HG02571 (cell line): Measurements from ENCODE around the gene RBP7.
"Not testable (repeated sequence)": the region's sequence is repeated elsewhere in the genome, so short reads cannot be mapped to it uniquely, and the experiment has no call there.

ENCODE experiments used
- ATAC-seq: cut with Tn5 transposase; IDR thresholded peaks from one replicate; pipeline ENCODE4 v1.9.1; 2021; ENCODE audit warnings: mild to moderate bottlenecking, moderate library complexity; ENCODE audit not compliant: unreplicated experiment

Gene RBP7

DNA sequence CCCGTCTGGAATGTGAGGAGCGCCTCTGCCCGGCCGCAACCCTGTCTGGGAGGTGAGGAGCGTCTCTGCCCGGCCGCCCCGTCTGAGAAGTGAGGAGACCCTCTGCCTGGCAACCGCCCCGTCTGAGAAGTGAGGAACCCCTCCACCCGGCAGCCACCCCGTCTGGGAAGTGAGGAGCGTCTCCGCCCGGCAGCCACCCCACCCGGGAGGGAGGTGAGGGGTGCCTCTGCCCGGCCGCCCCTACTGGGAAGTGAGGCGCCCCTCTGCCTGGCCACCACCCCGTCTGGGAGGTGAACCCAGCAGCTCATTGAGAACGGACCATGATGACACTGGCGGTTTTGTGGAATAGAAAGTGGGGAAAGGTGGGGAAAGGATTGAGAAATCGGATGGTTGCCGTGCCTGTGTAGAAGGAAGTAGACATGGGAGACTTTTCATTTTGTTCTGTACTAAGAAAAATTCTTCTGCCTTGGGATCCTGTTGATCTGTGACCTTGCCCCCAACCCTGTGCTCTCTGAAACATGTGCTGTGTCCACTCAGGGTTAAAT is 32.0 kb downstream of the RBP7 start:
- not testable (repeated sequence) for ATAC-seq

DNA sequence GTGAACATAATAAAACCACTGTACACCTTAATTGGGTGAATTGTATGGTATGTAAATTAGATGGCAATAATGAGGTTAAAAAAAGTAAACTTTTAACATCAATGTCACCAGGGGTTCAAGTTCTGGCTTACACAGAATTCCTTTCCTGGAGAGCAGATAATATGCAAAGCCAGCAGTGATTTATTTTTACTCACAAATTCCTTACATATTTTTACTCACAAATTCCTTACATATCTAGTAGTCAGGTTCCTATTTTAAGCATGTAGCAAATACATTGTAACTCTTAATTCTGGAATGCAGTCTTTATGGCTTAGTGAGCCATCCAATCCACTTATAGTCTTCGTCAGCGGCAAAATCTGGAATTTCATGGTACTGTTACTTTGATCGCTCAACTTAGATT is 34.4 kb downstream of the RBP7 start:
- no peak for ATAC-seq

GRCh38 chr1:10032590-10033358 is 35.7 kb downstream of the RBP7 start, which contains the start of gene UBE4B:
Gene UBE4B, plus strand, starts transcription at chr1:10032958. Its CDS starts 713 bp downstream, at chr1:10033671.
- peak; percentile 89 for ATAC-seq

DNA sequence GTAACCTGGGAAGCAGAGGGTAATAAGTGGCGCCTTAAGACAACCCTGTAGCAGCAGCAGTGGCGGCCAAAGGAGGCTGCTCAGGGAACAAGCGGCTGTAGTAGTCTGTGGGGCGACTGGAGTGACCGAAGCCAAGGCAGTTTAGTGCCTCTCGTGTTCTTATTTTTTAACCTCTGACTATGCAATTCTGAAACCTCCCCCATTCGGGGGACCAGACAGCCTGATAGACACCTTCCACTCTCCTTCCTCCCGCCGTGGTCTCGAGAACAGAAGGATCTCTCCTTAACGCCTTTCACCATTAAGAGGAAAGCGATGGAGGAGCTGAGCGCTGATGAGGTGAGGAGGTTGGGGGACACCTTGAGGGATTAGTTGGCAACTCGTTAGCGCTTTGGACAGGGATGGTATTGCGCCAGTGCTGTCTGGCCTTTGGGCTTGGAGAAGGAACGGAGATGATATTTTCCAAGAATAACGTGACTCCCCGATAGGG is 36.4 kb downstream of the RBP7 start:
- ATAC-seq: peak; percentile 13

GRCh38 chr1:10042746-10043145 is 45.7 kb downstream of the RBP7 start:
- no peak for ATAC-seq

- ATAC-seq: no peak
These were observed 48.7 kb downstream of the RBP7 start for GRCh38 chr1:10045480-10046355.

GRCh38 chr1:10046356-10047085 is 49.5 kb downstream of the RBP7 start:
- ATAC-seq: no peak

GRCh38 chr1:10048601-10049000 is 51.6 kb downstream of the RBP7 start:
- ATAC-seq: no peak

DNA sequence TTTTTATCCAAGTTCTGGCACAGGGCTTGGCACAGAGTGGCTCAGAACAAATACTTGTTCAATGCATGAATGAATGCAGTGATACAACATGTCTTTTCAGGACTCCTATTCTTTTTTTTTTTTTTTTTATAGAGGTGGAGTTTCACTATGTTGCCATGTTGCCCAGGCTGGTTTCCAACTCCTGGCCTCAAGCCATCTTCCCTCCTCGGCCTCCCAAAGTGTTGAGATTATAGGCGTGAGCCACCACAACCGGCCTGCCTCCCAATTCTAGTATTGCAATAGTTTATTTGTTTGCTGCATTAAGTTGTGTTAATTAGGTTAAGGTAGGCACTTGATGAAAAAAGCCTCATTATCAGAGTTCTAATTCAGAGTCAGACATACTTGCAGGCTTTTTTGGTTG is 53.6 kb downstream of the RBP7 start:
- ATAC-seq: no peak

GRCh38 chr1:10051656-10052055 is 54.6 kb downstream of the RBP7 start:
- ATAC-seq: no peak

DNA sequence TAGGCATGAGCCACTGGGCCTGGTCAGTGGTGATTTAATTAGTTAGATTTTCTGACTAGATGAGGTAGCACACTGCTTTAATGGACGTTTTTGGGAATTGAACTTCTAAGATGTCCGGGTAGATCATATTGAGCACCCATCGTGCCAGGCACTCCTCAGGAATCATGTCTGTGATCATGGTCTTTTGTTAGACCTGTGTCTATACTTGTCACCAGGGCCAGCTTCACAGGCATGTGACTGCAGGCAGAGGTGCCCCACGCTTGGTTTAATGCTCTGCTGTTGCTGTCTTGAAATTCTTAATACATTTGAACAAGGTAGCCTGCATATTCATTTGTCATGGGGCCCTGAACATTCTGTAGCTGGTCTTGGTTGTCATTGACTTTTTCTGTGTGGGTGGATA is 55.3 kb downstream of the RBP7 start:
- ATAC-seq: no peak

DNA sequence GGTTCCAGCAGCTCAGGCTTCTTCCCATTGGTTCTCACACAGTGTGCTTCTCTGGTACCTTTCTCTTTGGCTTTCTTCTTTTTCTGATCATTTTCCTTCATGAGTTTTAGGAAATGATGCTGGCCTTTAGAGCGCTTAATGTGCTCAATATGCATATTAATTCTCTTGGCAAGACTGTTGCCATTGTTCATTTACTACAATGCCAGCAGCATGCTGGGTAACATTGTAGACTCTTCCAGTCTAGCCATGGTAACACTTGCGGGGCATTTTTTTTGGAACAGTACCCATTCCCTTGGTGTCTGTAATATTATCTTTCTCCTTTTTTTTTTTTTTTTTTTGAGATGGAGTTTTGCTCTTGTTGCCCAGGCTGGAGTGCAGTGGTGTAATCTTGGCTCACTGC is 57.4 kb downstream of the RBP7 start:
- ATAC-seq: no peak

DNA sequence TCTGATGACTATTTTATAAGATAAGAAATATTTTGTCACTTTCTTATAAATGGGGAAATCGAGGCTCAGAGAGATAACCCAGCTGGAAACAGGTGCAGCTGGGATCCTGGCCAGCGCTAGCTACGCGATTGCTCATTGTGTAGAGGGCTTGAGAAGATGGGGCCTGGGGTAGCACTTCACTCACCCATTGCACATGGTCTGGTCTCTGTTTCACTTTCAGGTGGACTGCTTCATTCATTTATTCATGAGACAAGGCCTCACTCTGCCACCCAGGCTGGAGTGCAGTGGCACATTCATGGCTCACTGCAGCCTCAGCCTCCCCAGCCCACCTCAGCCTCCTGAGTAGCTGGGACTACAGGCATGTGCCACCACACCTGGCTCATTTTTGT is 59.6 kb downstream of the RBP7 start:
- ATAC-seq: no peak

DNA sequence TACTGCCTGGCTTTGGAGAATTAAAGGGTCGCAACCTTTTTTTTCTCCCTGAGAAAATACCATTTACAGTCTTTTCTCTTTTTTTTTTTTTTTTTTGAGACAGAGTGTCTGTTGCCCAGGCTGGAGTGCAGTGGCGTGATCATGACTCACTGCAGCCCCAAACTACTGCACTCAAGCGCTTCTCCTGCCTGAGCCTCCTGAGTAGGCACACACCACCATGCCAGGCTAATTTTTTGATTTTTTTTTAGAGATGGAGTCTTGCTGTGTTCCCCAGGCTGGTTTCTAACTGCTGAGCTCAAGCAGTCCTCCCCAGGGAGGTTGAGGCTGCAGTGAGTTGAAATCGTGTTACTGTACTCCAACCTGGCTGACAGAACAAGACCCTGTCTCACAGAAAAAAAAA is 60.3 kb downstream of the RBP7 start:
- ATAC-seq: no peak

DNA sequence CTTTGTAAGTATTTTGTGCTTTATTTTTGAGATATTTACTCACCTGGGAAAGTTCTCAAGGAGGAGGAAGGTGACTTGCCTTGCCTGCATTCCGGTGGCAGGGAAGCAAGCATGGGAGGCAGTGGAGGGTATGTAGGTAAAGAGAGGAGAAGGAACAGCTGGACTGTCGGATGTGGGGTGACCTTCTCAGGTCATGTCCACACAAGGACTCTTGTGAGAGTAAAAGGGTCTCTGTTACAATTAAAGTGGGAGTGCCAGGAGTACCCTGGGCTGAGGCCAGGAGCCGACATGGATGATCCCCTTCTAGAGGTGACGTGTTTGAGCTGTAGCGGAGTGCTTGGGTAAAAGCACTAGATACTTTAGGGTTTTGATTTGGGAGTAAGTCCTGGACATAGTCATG is 60.8 kb downstream of the RBP7 start:
- no peak for ATAC-seq

DNA sequence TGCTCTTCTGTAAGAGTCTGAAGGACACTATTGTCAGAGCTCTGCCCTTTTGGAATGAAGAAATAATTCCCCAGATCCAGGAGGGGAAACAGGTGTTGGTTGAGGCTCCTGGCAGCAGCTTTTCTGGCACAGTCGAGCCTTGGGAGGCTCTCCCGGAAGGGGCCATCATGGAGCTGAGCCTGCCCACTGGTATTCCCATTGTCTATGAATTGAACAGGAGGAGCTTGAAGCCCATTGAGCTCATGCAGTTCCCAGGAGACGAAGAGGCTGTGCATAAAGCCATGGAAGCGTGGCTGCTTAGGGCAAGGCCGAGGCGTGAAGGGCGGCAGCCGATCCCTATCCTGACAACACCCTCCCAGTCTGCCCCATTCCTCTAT is 62.3 kb downstream of the RBP7 start:
- ATAC-seq: no peak

DNA sequence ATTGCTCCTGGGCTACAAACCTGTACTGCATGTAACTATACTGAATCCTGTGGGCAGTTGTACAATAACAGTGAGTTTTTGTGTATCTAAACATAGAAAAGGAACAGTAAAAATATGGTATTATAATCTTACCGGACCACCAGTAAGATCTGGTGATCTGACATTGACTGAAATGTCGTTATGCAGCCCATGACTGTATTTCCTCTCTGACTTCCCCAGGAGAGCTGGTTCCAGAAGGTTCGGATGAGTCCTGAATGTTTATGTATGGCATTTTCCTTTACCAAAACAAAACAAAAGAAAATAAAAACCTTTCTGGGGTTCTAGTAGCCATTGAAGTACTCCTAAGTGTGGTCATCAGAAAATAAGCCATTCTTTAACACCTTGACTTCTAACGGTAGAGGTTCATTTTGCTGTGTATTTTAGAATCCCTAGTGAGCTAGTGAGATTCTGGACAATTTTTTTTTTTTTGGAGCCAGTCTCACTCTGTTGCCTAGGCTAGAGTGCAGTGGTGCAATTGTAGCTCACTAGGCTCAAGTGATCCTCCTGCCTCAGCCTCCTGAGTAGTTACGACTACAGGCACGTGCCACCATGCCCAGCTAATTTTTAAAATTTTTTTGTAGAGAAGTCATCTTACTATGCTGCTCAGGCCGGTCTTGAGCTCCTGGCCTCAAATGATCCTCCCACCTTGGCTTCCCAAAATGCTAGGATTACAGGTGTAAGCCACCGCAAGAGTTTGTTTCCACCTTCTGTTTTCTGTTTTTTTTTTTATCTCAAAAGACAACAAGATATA is 63.5 kb downstream of the RBP7 start:
- no peak for ATAC-seq

- no peak for ATAC-seq
These were observed 64.2 kb downstream of the RBP7 start for GRCh38 chr1:10061276-10061675.

DNA sequence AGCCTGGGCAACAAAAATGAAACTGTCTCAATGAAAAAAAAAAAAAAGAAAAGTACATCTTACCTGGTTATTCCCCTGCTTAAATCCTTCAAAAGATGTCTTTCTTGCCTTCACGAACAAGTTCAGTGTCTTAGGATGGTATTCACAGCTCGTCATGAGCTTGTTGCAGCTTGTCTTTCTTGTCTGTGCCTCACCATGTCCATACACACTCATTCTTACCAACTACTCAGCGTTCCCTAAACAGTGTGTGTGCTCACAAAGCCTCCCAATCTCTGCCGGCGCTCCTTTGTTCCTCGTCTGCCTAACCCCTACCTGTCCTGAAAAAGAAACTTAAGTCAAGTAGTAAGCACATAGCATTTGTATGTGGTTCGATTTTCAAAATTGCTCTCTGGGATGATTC is 66.8 kb downstream of the RBP7 start:
- ATAC-seq: no peak
